Cerebellar cortex (tissue), 1 donor: ENCODE data around the gene ZNF384.
"Not testable (repeated sequence)": the region's sequence is repeated elsewhere in the genome, so short reads cannot be mapped to it uniquely, and the experiment has no call there.

Experiments
- DNase-seq: peaks from one replicate; pipeline ENCODE4 v3.0.0-alpha.2; 2015; ENCODE audit warnings: low spot score

Gene ZNF384

GRCh38 chr12:6688999-6689882 lies at the start of gene ZNF384:
Gene ZNF384 (minus strand): TSS chr12:6689375. CDS start chr12:6679520, 9,855 bp downstream.
- peak; percentile 100 for DNase-seq

- DNase-seq, result no peak
Measured at GRCh38 chr12:6736754-6737153, 47.6 kb upstream of the ZNF384 start.

- peak; percentile 89 for DNase-seq
Measured at GRCh38 chr12:6735448-6736191, 46.4 kb upstream of the ZNF384 start.

GRCh38 chr12:6734506-6735387 lies 45.6 kb upstream of the ZNF384 start:
- peak; percentile 86 for DNase-seq

GRCh38 chr12:6730169-6730568 lies 41.0 kb upstream of the ZNF384 start:
- DNase-seq, result no peak

GRCh38 chr12:6729186-6729585 lies 40.0 kb upstream of the ZNF384 start:
- no peak for DNase-seq

- DNase-seq, result no peak
Measured at GRCh38 chr12:6725350-6725749, 36.2 kb upstream of the ZNF384 start.

- no peak for DNase-seq
Measured at GRCh38 chr12:6724409-6724797, 35.2 kb upstream of the ZNF384 start.

- peak; percentile 99 for DNase-seq
Measured at GRCh38 chr12:6723607-6724408, 34.6 kb upstream of the ZNF384 start, which contains the start of gene COPS7A. Gene COPS7A (plus strand): TSS chr12:6724046. CDS start chr12:6724657, 611 bp downstream.

- no peak for DNase-seq
Measured at GRCh38 chr12:6722863-6723262, 33.7 kb upstream of the ZNF384 start.

- DNase-seq, result no peak
Measured at GRCh38 chr12:6716874-6717437, 27.8 kb upstream of the ZNF384 start.

- not testable (repeated sequence) for DNase-seq
Measured at GRCh38 chr12:6716031-6716873, 27.1 kb upstream of the ZNF384 start.

- no peak for DNase-seq
Measured at GRCh38 chr12:6708960-6709394, 19.8 kb upstream of the ZNF384 start.

- DNase-seq, result not testable (repeated sequence)
Measured at GRCh38 chr12:6708351-6708750, 19.2 kb upstream of the ZNF384 start.

GRCh38 chr12:6703631-6704030 lies 14.5 kb upstream of the ZNF384 start:
- no peak for DNase-seq

- no peak for DNase-seq
Measured at GRCh38 chr12:6701078-6701768, 12.0 kb upstream of the ZNF384 start.

- peak; percentile 57 for DNase-seq
Measured at GRCh38 chr12:6700646-6701051, 11.5 kb upstream of the ZNF384 start, which contains the start of gene PIANP. Gene PIANP (minus strand): TSS chr12:6700815. CDS start chr12:6698061, 2,754 bp downstream.

GRCh38 chr12:6699989-6700645 lies 10.9 kb upstream of the ZNF384 start:
- no peak for DNase-seq
